ENCODE measurements around the gene RABGAP1L.

The RABGAP1L gene

GRCh38 chr1:174701565-174701964, 542.2 kb downstream of the RABGAP1L start:
- H3K4me2 ChIP-seq (ENCODE audit: low read depth, low read length, poor library complexity, severe bottlenecking): no peak overlapping the region
- H3F3A ChIP-seq (ENCODE audit: insufficient read depth): no peaks in the 10 kb centered on the region
- TF ChIP-seq CTCF (IDR thresholded peaks at IDR 0.05; ENCODE audit: insufficient read depth, low read length, poor library complexity, severe bottlenecking) (no peak), EZH2phosphoT487 (conservative IDR thresholded peaks at IDR 0.05; ENCODE audit: low read length) (no peak)
- H2AFZ ChIP-seq (ENCODE audit: low read depth, low read length, severe bottlenecking): no peak overlapping the region
- H3K27ac ChIP-seq (ENCODE audit: low read depth, low read length): no peak overlapping the region
- H3K36me3 ChIP-seq (ENCODE audit: low read length): peaks cover 33% of the 10 kb centered on the region; the same call in 1 of the 2 replicates
- H3K9ac ChIP-seq (ENCODE audit: low read length): no peak overlapping the region
- H3K4me3 ChIP-seq (ENCODE audit: insufficient read depth, low read length, poor library complexity, severe bottlenecking): no peak overlapping the region
- no peaks in the 10 kb centered on the region for H4K20me1 ChIP-seq (ENCODE audit: low read depth, low read length)
- H3K27me3 ChIP-seq (ENCODE audit: low read length): no peaks in the 10 kb centered on the region
- H3K9me2 ChIP-seq (replicated peaks; ENCODE audit: insufficient read depth, low read length): no peaks in the 10 kb centered on the region
- H3K79me2 ChIP-seq (ENCODE audit: insufficient read depth, low read length): no peaks in the 10 kb centered on the region
- H3K9me3 ChIP-seq (ENCODE audit: insufficient read depth, low read length): no peaks in the 10 kb centered on the region

- Histone ChIP-seq H3K9me2 (replicated peaks; ENCODE audit: insufficient read depth, low read length) (no peaks in the 10 kb centered on the region), H3K79me2 (ENCODE audit: insufficient read depth, low read length) (no peaks in the 10 kb centered on the region), H2AFZ (ENCODE audit: low read depth, low read length, severe bottlenecking) (no peak overlapping the region), H3K4me2 (ENCODE audit: low read depth, low read length, poor library complexity, severe bottlenecking) (no peak overlapping the region), H3K27me3 (ENCODE audit: low read length) (no peaks in the 10 kb centered on the region), H3K9ac (ENCODE audit: low read length) (no peak overlapping the region), H4K20me1 (ENCODE audit: low read depth, low read length) (no peaks in the 10 kb centered on the region), H3K9me3 (ENCODE audit: insufficient read depth, low read length) (no peaks in the 10 kb centered on the region), H3K4me3 (ENCODE audit: insufficient read depth, low read length, poor library complexity, severe bottlenecking) (no peak overlapping the region), H3K27ac (ENCODE audit: low read depth, low read length) (no peak overlapping the region), H3K36me3 (ENCODE audit: low read length) (peaks cover 35% of the 10 kb centered on the region; the same call in 1 of the 2 replicates), H3F3A (ENCODE audit: insufficient read depth) (no peaks in the 10 kb centered on the region)
- TF ChIP-seq EZH2phosphoT487 (conservative IDR thresholded peaks at IDR 0.05; ENCODE audit: low read length): no peak
- TF ChIP-seq CTCF (IDR thresholded peaks at IDR 0.05; ENCODE audit: insufficient read depth, low read length, poor library complexity, severe bottlenecking): no peak
Observed at GRCh38 chr1:174702011-174702410, 542.7 kb downstream of the RABGAP1L start.

GRCh38 chr1:174703309-174703708, 544.0 kb downstream of the RABGAP1L start:
- Histone ChIP-seq H3K4me2 (ENCODE audit: low read depth, low read length, poor library complexity, severe bottlenecking) (no peak overlapping the region), H3K4me3 (ENCODE audit: insufficient read depth, low read length, poor library complexity, severe bottlenecking) (no peak overlapping the region), H2AFZ (ENCODE audit: low read depth, low read length, severe bottlenecking) (no peak overlapping the region), H3K9me2 (replicated peaks; ENCODE audit: insufficient read depth, low read length) (no peaks in the 10 kb centered on the region), H4K20me1 (ENCODE audit: low read depth, low read length) (no peaks in the 10 kb centered on the region), H3K79me2 (ENCODE audit: insufficient read depth, low read length) (no peaks in the 10 kb centered on the region), H3K27ac (ENCODE audit: low read depth, low read length) (no peak overlapping the region), H3K9ac (ENCODE audit: low read length) (no peak overlapping the region), H3F3A (ENCODE audit: insufficient read depth) (no peaks in the 10 kb centered on the region), H3K9me3 (ENCODE audit: insufficient read depth, low read length) (no peaks in the 10 kb centered on the region), H3K27me3 (ENCODE audit: low read length) (no peaks in the 10 kb centered on the region), H3K36me3 (ENCODE audit: low read length) (peaks cover 38% of the 10 kb centered on the region; the same call in 1 of the 2 replicates)
- TF ChIP-seq CTCF (IDR thresholded peaks at IDR 0.05; ENCODE audit: insufficient read depth, low read length, poor library complexity, severe bottlenecking): no peak
- no peak for TF ChIP-seq EZH2phosphoT487 (conservative IDR thresholded peaks at IDR 0.05; ENCODE audit: low read length)
